Astrocyte (in vitro differentiated cells and primary cell): ENCODE results near the gene CSNK2B.

ENCODE experiments used
- CTCF ChIP-seq: IDR thresholded peaks from 2 replicates; pipeline ENCODE4 v1.5.1; 2011; ENCODE audit warnings: low read depth, mild to moderate bottlenecking, inconsistent platforms, low read length, moderate library complexity; ENCODE audit not compliant: insufficient read depth
- EZH2 ChIP-seq: IDR thresholded peaks from 2 replicates; pipeline ENCODE4 v1.6.1; 2012; ENCODE audit warnings: mild to moderate bottlenecking, low read length, inconsistent platforms; ENCODE audit not compliant: insufficient read depth

- TF ChIP-seq CTCF (no peak), EZH2 (no peak)
Observed at GRCh38 chr6:31693535-31693934, 27.7 kb downstream of the CSNK2B start.
